GM18867 (cell line): Measurements from ENCODE around the gene TFEB.

Experiments used
- ATAC-seq: cut with Tn5 transposase; IDR thresholded peaks from one replicate; pipeline ENCODE4 v1.9.1; 2021; ENCODE audit warnings: mild to moderate bottlenecking, moderate library complexity; ENCODE audit not compliant: unreplicated experiment

The TFEB gene

DNA sequence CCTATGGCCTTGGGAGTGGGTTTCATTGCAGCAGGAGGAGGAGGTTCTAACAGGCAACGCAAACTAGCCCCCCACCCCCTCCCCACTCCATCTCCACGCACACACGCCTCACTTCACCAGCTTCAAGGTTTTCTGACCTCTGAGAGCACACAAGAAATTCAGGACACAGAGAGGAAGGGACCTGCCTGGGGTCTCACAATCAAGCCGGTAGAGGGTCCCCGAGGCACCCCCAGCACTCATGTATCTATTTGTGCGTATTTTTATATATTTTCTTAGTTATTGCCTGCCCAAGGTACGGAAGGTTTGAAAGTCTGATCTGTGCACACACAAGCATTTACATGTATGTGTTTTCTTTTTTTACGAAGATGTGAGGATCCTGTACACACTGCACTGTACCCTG lies 80.2 kb downstream of the TFEB start:
- ATAC-seq = no peak

DNA sequence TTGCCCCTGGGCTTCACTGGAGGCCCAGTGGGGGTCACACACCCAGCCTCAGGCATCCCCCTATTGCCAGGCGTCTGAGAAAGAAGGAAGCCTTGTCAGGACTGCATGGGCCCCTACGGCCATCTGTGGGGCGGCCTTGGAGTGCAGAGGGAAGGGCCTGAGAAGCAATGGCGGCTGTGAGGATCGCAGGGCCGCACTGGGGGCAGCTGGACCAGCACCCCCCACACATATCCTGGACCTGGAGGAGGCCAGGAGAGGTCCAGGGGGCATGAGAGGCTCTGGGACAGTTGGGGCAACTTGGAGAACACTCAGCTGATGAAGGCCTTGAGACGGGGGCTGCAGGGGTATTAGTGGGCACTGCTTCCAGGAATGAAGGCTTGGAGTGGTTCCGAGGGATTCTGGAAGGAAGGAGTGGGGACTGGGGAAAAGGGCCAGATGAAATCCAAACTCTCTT lies 80.7 kb downstream of the TFEB start:
- ATAC-seq = no peak

- no peak for ATAC-seq
These were observed 81.2 kb downstream of the TFEB start for GRCh38 chr6:41654151-41654697.

DNA sequence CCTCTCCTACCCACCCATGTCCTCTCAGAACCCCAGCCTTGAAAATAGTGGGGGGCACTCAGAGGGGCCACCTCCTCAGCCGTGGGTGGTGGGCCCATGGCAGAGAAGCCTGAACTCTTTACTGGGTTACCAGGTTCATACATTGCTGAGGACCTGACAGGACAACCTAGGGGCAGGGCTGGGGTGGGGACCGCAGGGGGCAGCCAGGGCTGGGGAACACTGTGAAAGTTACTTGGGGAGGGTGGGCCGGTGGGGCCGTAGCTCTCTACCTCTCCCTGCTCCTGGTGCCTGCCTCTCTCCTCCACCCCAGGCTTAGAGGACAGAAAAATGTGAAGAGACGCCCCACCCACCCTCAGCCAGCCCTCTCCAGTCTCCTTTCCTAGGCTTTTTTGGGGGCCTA lies 81.7 kb downstream of the TFEB start:
- no peak for ATAC-seq

- no peak for ATAC-seq
These were observed 82.3 kb downstream of the TFEB start for GRCh38 chr6:41652866-41653652.

DNA sequence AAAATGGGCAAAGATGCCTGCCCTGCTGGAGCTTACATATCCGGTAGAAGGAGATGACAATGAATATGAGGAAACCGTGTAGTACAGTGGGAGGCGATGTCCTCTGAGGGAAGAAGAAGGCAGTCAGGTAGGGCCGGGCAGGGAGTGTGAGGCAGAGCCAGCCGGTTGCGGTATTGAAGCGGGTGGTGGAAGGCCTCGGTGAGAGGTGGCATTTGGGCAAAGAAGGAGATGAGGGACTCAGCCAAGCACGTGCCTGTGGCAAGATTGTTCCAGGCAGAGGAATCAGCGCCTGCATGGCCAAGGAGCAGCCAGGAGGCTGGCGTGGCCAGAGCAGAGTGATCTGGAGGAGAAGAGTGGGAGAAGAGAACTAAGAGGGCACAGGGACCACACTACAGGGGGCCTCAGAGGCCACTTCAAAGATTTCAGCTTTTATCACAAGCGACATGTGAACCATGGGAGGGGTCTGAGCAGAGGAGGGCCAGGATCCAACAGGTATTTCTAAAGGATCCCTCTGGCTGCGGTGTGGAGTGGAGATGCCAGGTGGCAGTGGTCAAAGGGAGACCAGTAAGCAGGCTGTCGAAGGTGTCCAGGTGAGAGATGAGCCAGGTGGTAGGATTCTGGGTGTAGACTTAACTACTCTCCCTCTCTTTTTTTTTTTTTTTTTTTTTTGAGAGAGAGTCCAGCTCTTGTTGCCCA lies 83.3 kb downstream of the TFEB start:
- ATAC-seq = no peak

DNA sequence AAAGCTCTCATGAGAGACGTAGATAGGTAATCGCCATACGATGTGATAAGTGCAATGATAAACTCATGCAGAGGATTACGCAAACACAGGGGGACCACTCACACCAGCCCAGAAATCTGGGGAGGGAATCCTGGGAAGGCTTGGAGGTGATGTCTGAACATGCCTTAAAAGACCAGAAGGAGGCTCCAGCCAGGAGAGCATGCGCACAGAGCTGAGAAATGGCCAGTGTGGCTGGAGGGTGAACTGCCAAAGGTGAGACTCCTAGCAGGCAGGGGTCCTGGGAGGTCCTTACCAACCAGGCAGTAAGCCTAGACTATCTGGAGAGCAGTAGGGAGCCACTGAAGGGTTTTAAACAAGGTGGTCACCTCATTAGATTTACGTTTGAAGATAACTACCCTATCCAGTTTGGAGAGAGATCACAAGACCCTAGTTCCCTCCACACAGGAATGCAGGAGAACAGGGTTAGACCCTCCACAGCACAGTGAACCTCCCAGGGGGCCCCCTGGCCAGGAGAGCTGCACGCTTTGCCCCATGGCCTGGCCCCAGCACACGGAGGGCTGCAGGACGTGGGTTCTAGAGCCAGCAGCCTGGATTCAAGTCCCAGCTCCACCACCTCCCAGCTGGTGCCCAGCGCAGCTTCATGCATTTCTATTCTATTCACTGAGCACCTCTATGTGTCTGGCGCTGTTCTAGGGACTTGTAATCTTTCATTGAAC lies 84.0 kb downstream of the TFEB start:
- ATAC-seq = no peak

GRCh38 chr6:41650120-41650519 lies 85.3 kb downstream of the TFEB start:
- ATAC-seq = no peak

DNA sequence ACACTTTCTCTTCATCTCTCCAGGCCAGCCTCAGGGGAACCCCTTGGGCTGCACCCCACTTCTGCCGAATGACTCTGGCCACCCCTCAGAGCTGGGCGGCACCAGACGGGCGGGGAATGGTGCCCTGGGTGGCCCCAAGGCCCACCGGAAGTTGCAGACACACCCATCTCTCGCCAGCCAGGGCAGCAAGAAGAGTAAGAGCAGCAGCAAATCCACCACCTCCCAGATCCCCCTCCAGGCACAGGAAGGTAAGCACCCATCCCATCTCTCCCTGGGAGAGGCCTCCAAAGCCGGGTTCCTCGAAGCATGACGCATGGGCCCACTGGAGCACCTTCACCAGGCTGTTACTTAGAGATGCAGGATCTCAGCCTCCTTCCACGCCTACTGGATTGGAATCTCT lies 85.8 kb downstream of the TFEB start:
- ATAC-seq = no peak

GRCh38 chr6:41648921-41649320 lies 86.5 kb downstream of the TFEB start:
- no peak for ATAC-seq

DNA sequence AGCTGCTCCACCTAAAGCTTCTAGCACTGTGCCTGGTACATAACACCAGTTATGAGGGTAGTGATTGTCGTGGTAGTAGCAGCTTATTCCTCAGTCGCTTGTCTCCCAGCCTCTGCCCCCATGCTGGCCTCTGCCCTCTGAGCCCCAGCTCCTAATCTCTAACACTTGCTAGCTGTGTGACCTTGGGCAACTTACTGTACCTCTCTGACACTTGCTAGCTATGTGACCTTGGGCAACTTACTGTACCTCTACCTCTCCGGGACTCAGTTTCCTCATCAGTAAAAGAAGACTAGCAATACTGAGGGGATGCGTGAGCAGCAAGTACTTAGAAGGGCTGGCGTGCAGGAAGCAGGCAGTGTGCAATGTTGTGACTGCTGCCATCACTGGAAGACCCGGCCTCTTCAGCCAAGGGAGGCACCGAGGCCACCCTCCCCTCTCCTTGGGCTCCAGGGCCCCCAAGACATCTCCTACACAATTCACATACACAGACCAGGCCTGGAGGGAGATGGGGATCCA lies 87.3 kb downstream of the TFEB start:
- ATAC-seq = no peak

DNA sequence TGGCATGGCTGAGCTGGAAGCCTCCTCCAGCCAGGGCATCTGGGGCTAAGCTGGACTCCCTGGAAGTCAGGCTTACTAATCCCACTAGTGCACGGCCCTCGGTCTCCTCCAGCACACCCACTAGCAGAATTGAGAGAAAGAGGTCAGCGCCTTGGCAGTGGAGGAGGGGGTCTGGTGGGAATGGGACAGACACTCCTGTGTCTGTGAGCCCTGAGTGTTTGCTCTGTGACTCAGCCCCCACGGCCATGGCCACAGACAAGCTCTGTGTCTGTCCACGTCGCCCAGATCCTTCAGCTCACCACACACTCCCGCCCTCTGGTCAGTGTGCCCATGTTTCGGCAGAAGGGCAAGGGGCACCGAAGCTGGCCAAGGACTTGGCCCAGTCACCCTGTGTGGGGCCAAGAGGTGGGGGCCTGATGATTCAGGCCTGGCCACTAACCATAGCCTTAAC lies 88.3 kb downstream of the TFEB start:
- ATAC-seq = no peak

GRCh38 chr6:41646026-41646795 lies 89.2 kb downstream of the TFEB start:
- ATAC-seq = no peak

- ATAC-seq = no peak
These were observed 90.3 kb downstream of the TFEB start for GRCh38 chr6:41645007-41645618.

DNA sequence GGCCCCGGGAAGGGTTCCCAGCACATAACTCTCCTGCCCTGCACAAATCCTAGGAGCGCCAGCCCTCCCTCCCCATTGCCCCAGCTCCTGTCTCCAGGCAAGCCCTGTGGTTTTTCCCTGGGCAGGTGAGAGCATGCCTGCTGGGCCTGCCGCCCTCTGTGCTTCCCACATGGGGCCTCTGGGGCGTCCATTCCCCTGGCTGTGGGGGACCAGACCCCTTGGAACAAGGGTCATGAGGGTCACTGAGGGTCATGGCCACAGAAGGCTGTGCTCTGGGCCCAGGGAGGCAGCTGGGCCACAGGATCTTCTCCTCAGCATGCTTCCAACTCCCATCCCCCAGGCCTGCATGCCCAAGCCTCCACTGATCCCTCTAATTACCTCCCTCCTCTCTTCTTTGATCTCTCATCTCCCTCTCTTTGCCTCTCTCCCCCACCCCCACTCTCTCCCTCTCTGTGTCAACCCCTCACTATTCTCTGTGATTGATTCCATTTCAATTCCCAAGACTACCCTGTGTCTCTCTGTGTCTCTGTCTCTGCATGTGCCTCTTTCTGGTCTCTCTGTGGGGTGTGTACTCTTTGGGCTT lies 91.0 kb downstream of the TFEB start:
- ATAC-seq = no peak

GRCh38 chr6:41643899-41644269 lies 91.5 kb downstream of the TFEB start:
- no peak for ATAC-seq

GRCh38 chr6:41642960-41643898 lies 92.2 kb downstream of the TFEB start:
- ATAC-seq = no peak

DNA sequence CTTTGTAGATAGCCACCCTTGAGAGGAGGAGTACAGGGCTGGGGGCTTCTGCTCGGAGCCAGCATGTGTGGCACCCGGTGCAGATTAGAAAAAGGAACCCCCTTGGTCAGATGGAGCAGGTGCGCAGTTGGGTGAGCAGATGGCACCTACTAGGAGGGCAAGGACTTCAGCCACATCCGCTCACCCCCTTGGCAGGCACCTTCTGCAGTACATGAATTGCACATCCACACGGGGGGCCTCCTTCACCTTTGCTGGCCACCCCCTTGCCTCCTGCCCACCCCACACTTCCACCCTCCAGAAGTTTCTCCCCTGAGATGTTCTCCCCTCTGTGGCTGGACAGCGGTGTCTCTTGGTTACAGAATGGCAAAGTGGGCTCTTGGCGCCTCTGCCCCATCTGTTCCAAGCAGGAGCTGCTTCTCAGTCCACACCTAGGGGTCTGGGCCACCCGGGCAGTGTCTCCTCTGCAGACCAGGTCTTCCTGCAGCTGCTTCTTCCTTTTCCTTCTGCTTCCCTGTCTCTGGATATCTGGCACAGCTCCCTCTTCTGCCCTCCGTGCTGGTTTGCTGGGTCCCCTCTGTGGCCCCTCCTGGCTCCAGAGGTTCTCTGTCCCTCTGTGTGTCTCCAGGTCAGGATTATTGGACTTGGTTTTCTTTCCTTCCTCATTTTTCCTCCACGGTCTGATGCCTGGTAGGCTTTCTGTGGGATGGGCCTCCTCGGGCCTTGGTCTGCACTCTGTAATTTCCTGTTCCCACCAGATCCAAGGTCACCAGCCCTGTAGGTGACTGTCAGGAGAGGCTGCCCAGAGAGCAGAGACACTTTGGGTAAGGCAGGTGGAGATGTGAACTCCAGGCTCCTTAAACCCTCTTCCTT lies 93.1 kb downstream of the TFEB start:
- ATAC-seq = no peak
